ENCODE data around the gene MYOM3.

MYOM3 gene

GRCh38 chr1:24111996-24112779 lies at the start of gene MYOM3:
MYOM3 (minus strand) TSS chr1:24112135; CDS start chr1:24108636, 3,499 bp downstream.
- DNase-seq (ENCODE audit: low read depth) = peak; percentile 15

GRCh38 chr1:24161270-24161669 lies 49.3 kb upstream of the MYOM3 start:
- DNase-seq (ENCODE audit: low read depth) = no peak

DNA sequence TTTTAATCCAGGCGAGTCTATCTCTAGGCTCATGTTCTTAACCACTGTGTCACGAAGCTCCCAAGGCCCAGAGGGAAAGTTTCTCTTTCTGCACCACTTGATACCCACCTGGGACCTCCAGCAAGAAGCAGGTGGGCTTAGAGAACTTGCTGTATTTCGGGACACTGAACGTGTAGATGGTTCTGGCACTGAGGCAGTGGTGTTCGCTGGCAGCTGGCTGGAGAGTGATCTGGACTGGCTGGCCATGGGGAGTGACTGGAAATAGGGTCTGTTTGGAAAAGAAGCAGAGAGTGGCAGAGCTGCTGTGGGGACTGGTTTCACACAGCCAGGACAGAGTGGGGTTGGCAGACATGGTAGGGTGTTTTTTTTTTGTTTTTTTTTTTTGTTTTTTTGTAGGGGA lies 47.4 kb upstream of the MYOM3 start:
- no peak for DNase-seq (ENCODE audit: low read depth)

DNA sequence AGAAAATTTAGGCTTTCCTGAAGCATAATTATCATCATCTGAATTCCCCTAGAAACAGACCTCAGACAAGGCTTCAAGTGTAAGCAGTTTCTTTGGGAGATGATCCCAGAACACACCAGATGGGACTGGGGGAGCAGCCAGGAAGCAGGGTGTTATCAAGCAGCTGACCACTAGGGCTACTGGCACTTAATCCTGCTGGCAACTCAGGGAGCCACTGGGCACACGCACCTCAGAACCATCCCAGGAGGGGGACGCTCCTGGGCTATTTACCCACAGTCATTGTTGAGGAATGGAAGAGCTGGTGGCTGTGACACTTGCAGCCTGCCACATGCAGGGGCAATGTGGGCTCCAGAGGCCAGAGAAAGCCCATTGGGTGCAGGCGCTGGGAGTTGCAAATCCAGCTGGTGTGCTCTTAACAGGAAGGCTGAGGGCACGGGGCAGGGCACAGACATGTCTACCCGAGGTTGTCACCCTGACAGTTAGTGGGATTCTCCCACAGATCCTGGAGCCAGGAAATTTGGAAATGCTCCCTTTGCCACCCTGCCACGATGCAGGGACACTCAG lies 46.1 kb upstream of the MYOM3 start:
- DNase-seq (ENCODE audit: low read depth) = no peak

- no peak for DNase-seq (ENCODE audit: low read depth)
Observed at GRCh38 chr1:24156542-24157260, 44.8 kb upstream of the MYOM3 start.

DNA sequence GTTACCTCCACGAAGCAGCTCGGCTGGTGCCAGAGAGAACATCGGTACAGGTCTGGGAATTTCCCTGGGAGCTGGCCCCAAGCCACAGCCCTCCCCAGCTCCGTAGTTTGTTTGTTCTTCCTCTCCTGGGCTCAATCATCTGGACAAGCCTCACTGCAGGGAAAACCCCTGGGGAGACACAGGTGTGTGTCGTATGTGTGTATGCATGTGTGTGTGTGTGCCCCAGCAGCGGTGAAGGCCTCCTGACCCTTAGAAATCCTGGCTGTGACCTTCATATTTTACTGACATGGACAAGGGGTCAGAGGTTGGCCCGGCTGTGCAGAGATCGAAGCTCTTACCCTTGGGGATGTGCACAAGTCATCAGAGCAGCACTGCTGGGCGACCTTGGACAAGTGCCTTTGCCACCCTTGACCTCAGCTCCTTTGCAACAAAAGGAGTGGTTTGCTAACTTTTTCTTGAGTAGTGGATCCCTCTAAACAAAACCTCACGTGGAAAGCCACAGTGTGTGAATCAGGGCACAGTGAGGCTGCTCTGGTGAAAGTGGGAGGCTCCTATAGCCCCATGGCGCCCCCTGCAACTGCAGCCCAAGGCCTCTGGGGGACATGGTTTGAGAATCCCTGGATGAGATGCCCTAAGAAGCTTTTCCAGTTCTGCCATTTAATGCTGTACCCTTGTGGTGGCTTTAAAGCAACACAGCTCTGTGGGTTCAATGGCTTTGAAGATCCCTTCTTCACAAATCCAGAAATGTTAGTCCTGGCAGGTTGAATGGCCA lies 43.3 kb upstream of the MYOM3 start:
- DNase-seq (ENCODE audit: low read depth) = no peak

GRCh38 chr1:24154215-24154614 lies 42.3 kb upstream of the MYOM3 start:
- no peak for DNase-seq (ENCODE audit: low read depth)

DNA sequence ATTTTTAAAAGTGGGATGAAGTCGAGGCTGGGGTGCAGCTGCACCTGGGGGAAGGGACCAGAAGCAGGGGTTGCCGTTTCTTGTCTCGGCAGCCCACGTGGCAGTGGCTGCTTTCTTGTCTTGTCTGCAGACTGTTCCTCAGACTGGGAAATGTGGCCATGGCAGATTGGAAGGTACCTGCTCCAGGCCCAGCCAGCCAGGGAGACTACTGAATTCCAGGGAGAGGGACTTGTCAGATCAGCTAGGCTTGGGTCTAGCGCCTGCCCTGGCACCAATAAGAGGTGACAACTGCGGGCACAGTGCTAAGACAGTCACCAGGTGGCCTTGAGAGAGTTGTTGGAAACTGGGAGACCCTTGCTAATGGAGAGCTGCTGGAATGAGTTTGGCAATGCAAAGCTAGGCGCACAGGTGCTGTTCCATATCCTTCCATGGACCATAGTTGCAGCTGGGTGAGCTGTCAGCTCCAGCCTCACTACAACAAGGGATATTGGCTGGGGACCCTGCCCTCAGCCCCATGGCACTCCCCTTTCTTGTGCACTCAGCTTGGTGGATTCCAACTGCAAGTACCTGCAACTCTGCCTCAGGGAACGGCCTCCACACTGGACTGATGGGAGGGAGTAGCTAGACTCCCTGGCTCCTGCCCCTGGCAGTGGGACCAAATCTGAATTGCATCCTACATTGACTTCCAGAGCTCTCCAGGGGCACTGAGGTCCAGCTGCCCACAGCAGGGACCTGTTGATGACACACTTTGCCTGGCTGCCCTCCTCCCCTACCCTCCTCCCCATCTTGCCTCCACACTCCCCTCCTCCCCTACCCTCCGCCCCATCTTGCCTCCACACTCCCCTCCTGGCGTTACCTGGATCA lies 40.9 kb upstream of the MYOM3 start:
- DNase-seq (ENCODE audit: low read depth) = no peak

DNA sequence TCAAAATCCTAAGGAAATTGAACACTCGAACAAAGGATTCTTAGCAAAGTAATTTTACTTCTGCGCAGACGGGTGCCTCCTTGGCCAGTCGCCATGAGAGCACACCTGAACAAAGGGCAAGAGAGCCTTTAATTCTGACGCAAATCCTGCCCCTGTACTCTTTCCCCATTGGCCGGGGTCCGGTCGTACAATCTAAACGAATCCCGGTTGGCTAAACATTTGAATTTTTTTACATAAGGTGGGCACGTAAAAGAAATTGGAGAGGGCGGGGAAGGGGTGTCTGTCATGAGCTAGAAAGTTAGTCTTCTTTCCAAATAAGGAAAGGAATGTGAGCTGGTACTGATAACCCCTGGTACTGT lies 39.2 kb upstream of the MYOM3 start:
- DNase-seq (ENCODE audit: low read depth) = no peak

DNA sequence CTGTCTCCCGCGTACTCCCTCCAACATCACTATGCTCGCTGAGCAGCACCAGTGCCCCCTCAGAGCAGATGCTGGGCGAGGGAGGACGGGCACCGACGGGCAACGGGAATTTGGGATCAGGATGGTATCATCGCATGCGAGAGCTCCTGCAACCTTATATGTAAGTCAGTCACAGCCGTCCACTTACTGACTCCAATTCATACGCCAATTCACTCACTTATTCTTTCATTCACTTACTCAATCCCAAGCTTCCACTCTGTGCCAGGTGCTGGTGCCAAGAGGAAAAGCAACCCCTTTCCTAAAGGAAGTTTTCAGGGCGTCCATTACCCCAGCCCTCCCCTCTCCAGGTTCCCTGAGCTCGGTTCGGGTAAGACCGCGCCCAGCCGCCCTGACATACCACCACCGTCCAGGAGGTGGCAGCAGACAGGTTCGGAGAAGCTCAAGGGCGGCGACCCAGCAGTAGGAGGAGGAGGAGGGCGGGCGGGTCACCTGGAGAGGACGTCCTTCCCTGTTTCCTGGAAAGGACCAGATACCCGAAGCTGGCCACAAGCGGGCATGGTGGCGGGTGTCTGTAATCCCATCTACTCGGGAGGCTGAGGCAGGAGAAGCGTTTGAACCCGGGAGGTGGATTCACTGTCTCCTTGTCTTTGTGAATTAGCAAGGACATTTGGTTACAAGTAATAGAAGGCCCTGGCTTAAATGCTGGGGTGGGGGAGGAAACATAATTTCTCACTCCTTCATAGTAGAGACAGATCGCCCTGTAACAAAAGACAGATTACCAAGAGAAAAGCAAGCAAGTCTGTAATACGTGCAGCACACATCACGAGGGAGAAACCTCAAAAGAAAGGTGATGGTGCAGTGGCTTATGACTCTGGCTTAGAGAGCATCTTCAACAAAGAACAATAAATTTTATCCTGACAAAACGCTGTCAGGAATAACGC lies 38.6 kb upstream of the MYOM3 start:
- DNase-seq (ENCODE audit: low read depth) = peak; percentile 58

DNA sequence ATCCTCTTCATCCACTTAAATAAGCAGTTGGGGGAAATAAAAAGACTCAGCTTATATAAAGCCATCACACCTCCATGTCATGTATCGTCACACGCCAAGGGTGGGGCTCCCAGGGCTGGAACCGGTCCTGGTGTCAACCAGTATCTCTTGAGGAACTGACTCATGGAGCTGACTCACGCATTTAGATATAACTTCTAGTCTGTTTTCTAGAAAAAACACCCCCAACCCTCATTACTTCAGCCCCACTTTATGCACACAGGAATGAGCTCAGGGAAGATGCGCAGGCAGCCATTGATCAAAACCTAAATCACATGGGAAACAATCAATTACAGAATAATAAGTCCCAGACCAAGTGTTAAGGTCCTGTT lies 37.9 kb upstream of the MYOM3 start:
- peak; percentile 73 for DNase-seq (ENCODE audit: low read depth)

DNA sequence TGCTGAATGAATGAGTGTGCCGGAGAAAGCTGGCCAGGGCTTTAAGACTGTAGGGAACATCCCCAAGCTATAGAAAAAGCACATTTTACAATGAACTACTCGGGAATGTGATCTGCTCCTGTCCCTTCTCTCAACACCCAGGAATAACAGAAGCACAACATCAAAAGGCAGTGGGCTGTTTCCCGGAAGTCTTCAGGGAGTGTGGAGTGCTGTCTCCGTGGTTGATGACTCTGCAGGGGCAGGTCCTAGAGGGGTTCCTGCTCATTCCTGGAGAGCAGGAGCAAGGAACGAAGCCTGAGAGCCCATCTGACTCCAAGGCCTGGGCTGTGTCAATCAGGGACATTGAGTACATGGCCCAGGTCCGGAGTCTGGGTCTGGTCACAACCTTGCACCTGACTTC lies 35.9 kb upstream of the MYOM3 start:
- DNase-seq (ENCODE audit: low read depth) = no peak

- DNase-seq (ENCODE audit: low read depth) = no peak
Observed at GRCh38 chr1:24147194-24147593, 35.3 kb upstream of the MYOM3 start.

- DNase-seq (ENCODE audit: low read depth) = no peak
Observed at GRCh38 chr1:24142546-24143534, 30.9 kb upstream of the MYOM3 start, which contains the start of gene IL22RA1. IL22RA1 (minus strand) TSS chr1:24143140; CDS start chr1:24143082, 58 bp downstream.

GRCh38 chr1:24141311-24141997 lies 29.5 kb upstream of the MYOM3 start:
- DNase-seq (ENCODE audit: low read depth) = no peak

GRCh38 chr1:24140741-24141181 lies 28.8 kb upstream of the MYOM3 start:
- no peak for DNase-seq (ENCODE audit: low read depth)

DNA sequence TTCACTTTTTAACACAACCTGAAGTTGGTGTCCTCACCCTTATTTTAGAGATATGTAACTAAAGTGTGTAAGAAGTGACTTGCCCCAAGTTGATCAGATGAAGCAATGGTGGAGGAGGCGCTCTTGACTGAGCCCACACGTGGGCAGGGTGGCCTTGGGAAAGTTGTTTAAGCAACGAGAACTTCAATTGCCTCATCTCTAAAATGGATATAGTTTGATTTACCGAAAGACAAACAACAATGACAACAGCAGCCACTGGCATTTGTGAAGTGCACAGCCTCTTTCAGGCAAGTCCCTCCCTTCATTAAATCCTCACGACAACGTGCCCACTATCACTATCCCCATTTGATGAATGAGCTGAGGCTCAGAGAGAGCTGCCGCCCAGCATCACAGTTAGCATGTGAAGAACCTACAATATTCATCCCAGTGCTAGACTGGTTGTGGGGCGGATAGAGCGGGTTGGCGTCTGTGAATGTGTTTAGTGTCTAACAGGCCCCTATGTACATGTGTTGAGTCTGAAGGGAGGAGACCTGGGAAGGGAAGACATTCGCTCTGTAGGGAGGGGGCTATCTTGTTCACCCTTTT lies 28.0 kb upstream of the MYOM3 start:
- DNase-seq (ENCODE audit: low read depth) = no peak

GRCh38 chr1:24139222-24139489 lies 27.2 kb upstream of the MYOM3 start:
- DNase-seq (ENCODE audit: low read depth) = no peak
